Measurements from ENCODE around the gene FAM114A2. TPM values are rescaled to one million over a fixed set of nuclear protein-coding genes. Genes with fewer than 3 reads are reported as not detected.

The FAM114A2 gene
- total and polyA plus RNA-seq, 3 donors from 2014 or later = 36.1 to 82.1 (median 45.5) TPM

DNA sequence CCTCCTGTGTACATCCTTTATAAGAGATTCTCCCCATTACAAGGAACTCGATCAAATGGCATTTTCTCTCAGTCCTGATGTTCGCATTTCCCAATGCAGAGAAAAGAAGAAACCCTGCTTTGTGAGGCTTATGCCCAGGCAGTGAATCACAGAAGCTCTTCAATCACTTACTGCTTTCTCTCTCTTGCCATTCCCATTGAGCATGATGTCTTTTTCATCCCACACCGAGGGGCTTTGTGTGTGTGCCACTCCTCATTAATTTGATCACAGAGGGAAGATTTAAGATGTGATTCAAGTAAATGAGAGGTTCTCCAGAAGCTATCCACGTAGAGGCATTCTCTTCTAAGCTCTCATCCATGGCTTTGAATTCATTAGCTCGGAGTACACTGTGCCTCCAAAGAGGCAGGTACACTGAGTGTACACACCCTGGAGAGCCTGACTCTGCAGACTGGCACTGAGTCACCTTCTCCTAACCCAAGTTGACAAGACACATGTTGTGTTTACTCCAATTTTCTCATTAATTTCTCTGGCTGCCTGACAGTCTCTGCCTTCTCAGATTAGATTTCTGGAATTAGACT is 45.4 kb upstream of the FAM114A2 start:
- no peaks in the 10 kb centered on the region for H3K27me3 ChIP-seq
- DNase-seq = no peak
- H3K36me3 ChIP-seq (ENCODE audit: low read depth, missing control alignments) = no peaks in the 10 kb centered on the region
- no peak overlapping the region for H3K27ac ChIP-seq
- H3K9me3 ChIP-seq = no peaks in the 10 kb centered on the region
- intact Hi-C loops (cut with DNase I; ENCODE audit: low total_unique reads) = no loop called here
- 88% methylated on average over 5 of the region's 5 CpGs for WGBS, 2 donors
- H3K4me3 ChIP-seq = no peak overlapping the region
- H3K4me1 ChIP-seq = no peaks in the 10 kb centered on the region
- TF ChIP-seq, protein P1, sequence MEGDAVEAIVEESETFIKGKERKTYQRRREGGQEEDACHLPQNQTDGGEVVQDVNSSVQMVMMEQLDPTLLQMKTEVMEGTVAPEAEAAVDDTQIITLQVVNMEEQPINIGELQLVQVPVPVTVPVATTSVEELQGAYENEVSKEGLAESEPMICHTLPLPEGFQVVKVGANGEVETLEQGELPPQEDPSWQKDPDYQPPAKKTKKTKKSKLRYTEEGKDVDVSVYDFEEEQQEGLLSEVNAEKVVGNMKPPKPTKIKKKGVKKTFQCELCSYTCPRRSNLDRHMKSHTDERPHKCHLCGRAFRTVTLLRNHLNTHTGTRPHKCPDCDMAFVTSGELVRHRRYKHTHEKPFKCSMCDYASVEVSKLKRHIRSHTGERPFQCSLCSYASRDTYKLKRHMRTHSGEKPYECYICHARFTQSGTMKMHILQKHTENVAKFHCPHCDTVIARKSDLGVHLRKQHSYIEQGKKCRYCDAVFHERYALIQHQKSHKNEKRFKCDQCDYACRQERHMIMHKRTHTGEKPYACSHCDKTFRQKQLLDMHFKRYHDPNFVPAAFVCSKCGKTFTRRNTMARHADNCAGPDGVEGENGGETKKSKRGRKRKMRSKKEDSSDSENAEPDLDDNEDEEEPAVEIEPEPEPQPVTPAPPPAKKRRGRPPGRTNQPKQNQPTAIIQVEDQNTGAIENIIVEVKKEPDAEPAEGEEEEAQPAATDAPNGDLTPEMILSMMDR (IDR thresholded peaks at IDR 0.05) = no peak
- no peak for TF ChIP-seq POLR2A (IDR thresholded peaks at IDR 0.05)

DNA sequence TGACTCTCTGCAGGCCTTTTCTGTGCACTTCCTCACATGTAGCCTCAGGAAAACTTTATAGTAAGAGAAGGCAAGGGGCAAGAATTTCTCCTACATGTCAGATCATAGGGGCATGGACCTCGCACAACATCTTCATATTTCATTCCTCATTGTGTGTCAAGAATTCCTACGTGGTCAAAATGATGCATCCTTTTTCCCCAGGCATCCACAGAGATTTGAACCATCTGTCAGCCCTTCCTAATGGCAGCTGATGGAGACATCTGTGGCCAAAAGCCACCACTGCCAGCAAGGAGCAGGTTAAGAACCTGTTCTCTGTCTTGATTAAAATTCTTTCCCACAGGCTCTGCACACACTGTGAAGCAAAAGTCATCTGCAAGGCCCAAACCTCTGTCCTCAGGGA is 42.5 kb upstream of the FAM114A2 start:
- Histone ChIP-seq H3K27ac (no peak overlapping the region), H3K4me3 (no peak overlapping the region), H3K27me3 (no peaks in the 10 kb centered on the region), H3K9me3 (no peaks in the 10 kb centered on the region), H3K4me1 (no peaks in the 10 kb centered on the region), H3K36me3 (ENCODE audit: low read depth, missing control alignments) (no peaks in the 10 kb centered on the region)
- DNase-seq = no peak
- TF ChIP-seq, protein P1 (IDR thresholded peaks at IDR 0.05) = no peak
- no peak for TF ChIP-seq POLR2A (IDR thresholded peaks at IDR 0.05)
- intact Hi-C loops (cut with DNase I; ENCODE audit: low total_unique reads) = no loop called here
- 82 to 86% methylated on average over 2 of the region's 2 CpGs for WGBS, 2 donors

DNA sequence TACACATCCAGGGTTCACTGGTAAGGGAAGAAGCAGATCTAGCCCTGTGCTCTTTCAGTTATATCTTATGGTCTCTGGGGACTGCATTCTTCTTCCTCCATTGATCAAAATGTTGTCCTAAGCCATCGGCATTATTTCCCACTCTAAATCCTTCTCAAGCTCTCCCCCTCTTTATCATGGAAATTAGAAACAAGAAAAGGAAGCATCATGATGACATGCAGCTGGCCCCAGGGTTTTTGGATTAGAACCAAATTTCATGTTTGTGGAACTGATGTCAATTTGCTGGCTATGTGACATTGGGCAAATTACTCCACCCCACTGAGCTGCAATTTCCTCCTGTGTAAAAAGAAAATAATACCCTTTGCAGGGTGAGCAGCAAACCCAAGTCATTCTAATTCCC is 39.6 kb upstream of the FAM114A2 start:
- intact Hi-C loops (cut with DNase I; ENCODE audit: low total_unique reads) = loop anchor here (10.0 kb wide), 1 partner anchor 327 kb away; no protein-coding TSS in a partner anchor
- H3K36me3 ChIP-seq (ENCODE audit: low read depth, missing control alignments) = no peaks in the 10 kb centered on the region
- 60 to 72% methylated on average over 1 of the region's 1 CpG for WGBS, 2 donors
- DNase-seq = no peak
- TF ChIP-seq POLR2A (IDR thresholded peaks at IDR 0.05) = no peak
- TF ChIP-seq, protein P1 (IDR thresholded peaks at IDR 0.05) = no peak
- H3K9me3 ChIP-seq = no peaks in the 10 kb centered on the region
- no peak overlapping the region for H3K4me3 ChIP-seq
- no peak overlapping the region for H3K27ac ChIP-seq
- H3K4me1 ChIP-seq = no peaks in the 10 kb centered on the region
- no peaks in the 10 kb centered on the region for H3K27me3 ChIP-seq

DNA sequence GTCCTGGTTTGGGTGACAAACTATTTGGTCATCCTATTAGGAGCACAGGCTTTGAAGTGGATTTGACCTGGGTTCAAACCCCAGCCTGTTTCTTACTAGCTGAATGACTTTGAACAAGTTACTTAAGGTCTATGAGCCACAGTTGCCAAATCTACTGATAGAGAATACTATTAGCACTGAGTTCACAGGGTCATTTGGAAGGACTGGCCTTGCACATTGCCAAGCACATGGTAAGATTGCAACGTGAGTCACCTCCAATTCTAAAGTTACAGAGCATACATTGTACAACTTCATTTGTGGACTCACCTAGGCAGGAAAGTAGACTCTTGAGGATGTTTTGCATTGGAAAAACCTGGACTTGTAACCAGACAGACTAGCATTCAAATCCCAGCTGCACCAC is 39.0 kb upstream of the FAM114A2 start:
- Histone ChIP-seq H3K36me3 (ENCODE audit: low read depth, missing control alignments) (no peaks in the 10 kb centered on the region), H3K9me3 (no peaks in the 10 kb centered on the region), H3K4me1 (no peaks in the 10 kb centered on the region), H3K4me3 (no peak overlapping the region), H3K27me3 (no peaks in the 10 kb centered on the region), H3K27ac (no peak overlapping the region)
- intact Hi-C loops (cut with DNase I; ENCODE audit: low total_unique reads) = loop anchor here (10.0 kb wide), 1 partner anchor 327 kb away; no protein-coding TSS in a partner anchor
- 30 to 45% methylated on average over 1 of the region's 1 CpG for WGBS, 2 donors
- no peak for DNase-seq
- no peak for TF ChIP-seq POLR2A (IDR thresholded peaks at IDR 0.05)
- TF ChIP-seq, protein P1 (IDR thresholded peaks at IDR 0.05) = no peak
